Mesenchymal stem cell (in vitro differentiated cells and primary cell): Measurements from ENCODE around the gene DLL1.

ENCODE experiments used
- DNase-seq: peaks from one replicate; pipeline ENCODE4 v3.0.0-alpha.2; 2013
- H2AFZ ChIP-seq: one replicate; pipeline ENCODE4 v1.6.1; 2013; ENCODE audit warnings: low read depth, mild to moderate bottlenecking, control low read depth, inconsistent platforms, low read length, moderate library complexity
- H2AK5ac ChIP-seq: 2 replicates; pipeline ENCODE4 v1.6.1; 2013; ENCODE audit warnings: low read length, moderate library complexity, mild to moderate bottlenecking, inconsistent platforms; ENCODE audit not compliant: severe bottlenecking
- H2BK120ac ChIP-seq: one replicate; pipeline ENCODE4 v1.6.1; 2013; ENCODE audit warnings: low read depth, mild to moderate bottlenecking, inconsistent platforms, low read length, moderate library complexity
- H2BK12ac ChIP-seq, 2 experiments: one replicate each; pipeline ENCODE4 v1.6.1; 2013; ENCODE audit warnings: inconsistent platforms in 2 of 2, low read length in 2 of 2, mild to moderate bottlenecking in 2 of 2, moderate library complexity in 2 of 2, control low read depth in 1 of 2
- H2BK15ac ChIP-seq: one replicate; pipeline ENCODE4 v1.6.1; 2013; ENCODE audit warnings: mild to moderate bottlenecking, low read depth, inconsistent platforms; ENCODE audit not compliant: poor library complexity, severe bottlenecking
- H2BK5ac ChIP-seq: 2 replicates; pipeline ENCODE4 v1.6.1; 2013; ENCODE audit warnings: low read depth, mild to moderate bottlenecking, low read length, control low read depth, inconsistent platforms; ENCODE audit not compliant: poor library complexity, severe bottlenecking
- H3K14ac ChIP-seq, 2 experiments: one replicate each; pipeline ENCODE4 v1.6.1; 2013; ENCODE audit warnings: inconsistent platforms in 2 of 2, low read length in 2 of 2, control low read depth in 1 of 2, mild to moderate bottlenecking in 1 of 2, moderate library complexity in 1 of 2
- H3K18ac ChIP-seq, 2 experiments: one replicate each; pipeline ENCODE4 v1.6.1; 2013; ENCODE audit warnings: inconsistent platforms in 2 of 2, low read length in 2 of 2, control low read depth in 1 of 2, low read depth in 1 of 2, mild to moderate bottlenecking in 1 of 2
- H3K23ac ChIP-seq, 2 experiments: one replicate each; pipeline ENCODE4 v1.6.1; 2013; ENCODE audit warnings: inconsistent platforms in 2 of 2, low read length in 2 of 2, mild to moderate bottlenecking in 2 of 2, moderate library complexity in 2 of 2, control low read depth in 1 of 2
- H3K27ac ChIP-seq: 2 replicates; pipeline ENCODE4 v1.5.1; 2013; ENCODE audit warnings: mild to moderate bottlenecking, moderate library complexity, low read length, control low read depth, inconsistent platforms; ENCODE audit not compliant: poor library complexity, severe bottlenecking
- H3K27me3 ChIP-seq, 2 experiments: 2 replicates each; pipeline versions ENCODE4 v1.6.1 to v1.7.0; 2013; ENCODE audit warnings: low read length in 2 of 2, mild to moderate bottlenecking in 2 of 2, moderate library complexity in 2 of 2, control low read depth in 1 of 2, inconsistent platforms in 1 of 2; ENCODE audit not compliant: control insufficient read depth in 1 of 2, insufficient read depth in 1 of 2
- H3K36me3 ChIP-seq, 2 experiments: 2 replicates each; pipeline versions ENCODE4 v1.6.1 to v1.7.0; 2013; ENCODE audit warnings: low read length in 2 of 2, control low read depth in 1 of 2, inconsistent platforms in 1 of 2, low read depth in 1 of 2, mild to moderate bottlenecking in 1 of 2; ENCODE audit not compliant: insufficient read depth in 2 of 2, control insufficient read depth in 1 of 2
- H3K4ac ChIP-seq, 2 experiments: one replicate each; pipeline ENCODE4 v1.6.1; 2013; ENCODE audit warnings: inconsistent platforms in 2 of 2, low read length in 2 of 2, mild to moderate bottlenecking in 2 of 2, moderate library complexity in 2 of 2, control low read depth in 1 of 2, low read depth in 1 of 2
- H3K4me1 ChIP-seq: 2 replicates; pipeline ENCODE4 v1.6.1; 2013; ENCODE audit warnings: low read depth, low read length, control low read depth; ENCODE audit not compliant: control insufficient read depth, insufficient read depth
- H3K4me2 ChIP-seq: 2 replicates; pipeline ENCODE4 v1.6.1; 2013; ENCODE audit warnings: low read length, mild to moderate bottlenecking, inconsistent platforms; ENCODE audit not compliant: poor library complexity, severe bottlenecking
- H3K4me3 ChIP-seq, 2 experiments: 2 replicates each; pipeline versions ENCODE4 v1.5.1 to v1.7.0; 2013; ENCODE audit warnings: low read length in 2 of 2, mild to moderate bottlenecking in 2 of 2, control low read depth in 1 of 2, low read depth in 1 of 2; ENCODE audit not compliant: insufficient read depth in 1 of 2
- H3K79me1 ChIP-seq: replicated peaks from 2 replicates; pipeline ENCODE4 v1.6.1; 2013; ENCODE audit warnings: mild to moderate bottlenecking, control low read depth, low read length, inconsistent platforms; ENCODE audit not compliant: poor library complexity, severe bottlenecking
- H3K9ac ChIP-seq: 2 replicates; pipeline ENCODE4 v1.7.0; 2013; ENCODE audit warnings: mild to moderate bottlenecking, low read length, moderate library complexity
- H3K9me3 ChIP-seq: 2 replicates; pipeline ENCODE4 v1.7.0; 2013; ENCODE audit warnings: mild to moderate bottlenecking, low read length; ENCODE audit not compliant: control insufficient read depth
- H4K8ac ChIP-seq: one replicate; pipeline ENCODE4 v1.6.1; 2013; ENCODE audit warnings: inconsistent platforms, mild to moderate bottlenecking, low read length, moderate library complexity
- H4K91ac ChIP-seq: one replicate; pipeline ENCODE4 v1.6.1; 2013; ENCODE audit warnings: mild to moderate bottlenecking, low read length, inconsistent platforms
- WGBS: methylation state at CpG from one replicate; pipeline ENCODE4 v1.1.7; 2013; ENCODE audit warnings: mixed read lengths; 5-methylcytosine and 5-hydroxymethylcytosine counted together

Gene DLL1

GRCh38 chr6:170261643-170262488, 29.0 kb downstream of the DLL1 start:
- Histone ChIP-seq H3K18ac (no peak overlapping the region), H4K91ac (no peak overlapping the region), H3K27me3 (peaks cover 8 to 36% of the 10 kb centered on the region in 2 experiments), H2BK12ac (no peak overlapping the region), H3K4ac (no peak overlapping the region), H3K4me3 (no peak overlapping the region), H3K23ac (no peak overlapping the region), H3K79me1 (no peaks in the 10 kb centered on the region), H3K36me3 (no peaks in the 10 kb centered on the region), H2AFZ (no peak overlapping the region), H2BK120ac (no peak overlapping the region), H2BK5ac (no peak overlapping the region), H3K4me1 (no peaks in the 10 kb centered on the region), H2AK5ac (no peak overlapping the region), H3K14ac (no peak overlapping the region), H2BK15ac (no peak overlapping the region), H3K4me2 (no peak overlapping the region), H3K9ac (no peak overlapping the region), H3K27ac (no peak overlapping the region), H3K9me3 (no peaks in the 10 kb centered on the region), H4K8ac (no peak overlapping the region)
- 86% methylated on average over 32 of the region's 32 CpGs for WGBS
- no peak for DNase-seq

- Histone ChIP-seq H2AK5ac (no peak overlapping the region), H3K27ac (no peak overlapping the region), H3K4me2 (no peak overlapping the region), H3K36me3 (no peaks in the 10 kb centered on the region), H3K4ac (no peak overlapping the region), H3K27me3 (peaks cover 6 to 43% of the 10 kb centered on the region in 2 experiments), H3K79me1 (no peaks in the 10 kb centered on the region), H4K8ac (no peak overlapping the region), H3K4me3 (no peak overlapping the region), H3K18ac (no peak overlapping the region), H3K4me1 (no peaks in the 10 kb centered on the region), H3K23ac (no peak overlapping the region), H2BK5ac (no peak overlapping the region), H3K9me3 (no peaks in the 10 kb centered on the region), H2BK120ac (no peak overlapping the region), H2BK15ac (no peak overlapping the region), H3K14ac (no peak overlapping the region), H3K9ac (no peak overlapping the region), H2BK12ac (no peak overlapping the region), H2AFZ (no peak overlapping the region), H4K91ac (no peak overlapping the region)
- 86% methylated on average over 6 of the region's 7 CpGs for WGBS
- DNase-seq: no peak
Measured at GRCh38 chr6:170260686-170261085, 30.2 kb downstream of the DLL1 start.

DNA sequence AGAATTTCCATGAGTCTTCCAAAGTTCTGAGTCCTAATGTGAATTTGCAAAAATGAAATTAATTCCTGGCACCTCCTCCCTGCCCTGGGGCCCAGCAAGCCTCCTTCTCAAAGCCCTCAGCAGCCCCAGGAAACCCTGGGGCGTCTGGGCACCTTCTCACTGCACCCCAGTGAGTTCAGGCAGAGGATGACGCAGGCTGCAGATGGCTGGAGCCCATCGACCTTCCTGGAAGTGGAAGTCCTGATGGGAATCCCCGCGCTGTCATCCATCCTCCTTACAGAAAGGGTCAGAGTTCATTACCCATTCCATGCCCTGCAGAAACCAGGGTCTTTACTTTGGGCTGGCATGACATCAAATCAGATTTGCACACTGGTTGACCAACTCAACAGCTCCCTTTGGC, 31.6 kb downstream of the DLL1 start:
- Histone ChIP-seq H2BK15ac (no peak overlapping the region), H2BK12ac (no peak overlapping the region), H3K4ac (no peak overlapping the region), H2BK5ac (no peak overlapping the region), H4K8ac (no peak overlapping the region), H4K91ac (no peak overlapping the region), H2BK120ac (no peak overlapping the region), H3K36me3 (no peaks in the 10 kb centered on the region), H3K27ac (no peak overlapping the region), H3K9me3 (no peaks in the 10 kb centered on the region), H2AFZ (no peak overlapping the region), H3K14ac (no peak overlapping the region), H3K18ac (no peak overlapping the region), H3K9ac (no peak overlapping the region), H2AK5ac (no peak overlapping the region), H3K27me3 (peaks cover 8 to 43% of the 10 kb centered on the region in 2 experiments), H3K4me1 (peaks cover 3% of the 10 kb centered on the region), H3K4me3 (no peak overlapping the region), H3K4me2 (no peak overlapping the region), H3K79me1 (no peaks in the 10 kb centered on the region), H3K23ac (no peak overlapping the region)
- 73% methylated on average over 5 of the region's 5 CpGs for WGBS
- no peak for DNase-seq

DNA sequence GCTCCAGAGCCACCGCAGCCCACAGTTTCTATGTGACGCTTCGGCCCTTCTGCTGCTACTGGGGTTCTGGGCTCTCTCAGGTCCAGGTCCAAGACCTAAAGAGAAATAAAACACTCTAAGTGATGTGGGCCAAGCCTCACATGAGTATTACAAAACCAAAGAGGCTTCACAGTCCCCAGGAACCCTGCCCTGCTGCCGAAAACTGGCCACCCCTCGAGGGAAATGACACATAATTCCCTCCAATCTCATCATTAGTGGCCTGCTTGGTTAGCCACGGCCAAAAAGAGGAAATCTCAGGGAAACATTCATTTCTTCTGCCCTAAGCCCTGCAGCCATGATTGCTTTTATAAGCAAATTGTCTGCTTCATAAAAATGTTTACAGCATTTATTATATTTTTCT, 32.5 kb downstream of the DLL1 start:
- WGBS: 91% methylated on average over 6 of the region's 6 CpGs
- H2BK15ac ChIP-seq: no peak overlapping the region
- H3K18ac ChIP-seq: no peak overlapping the region
- H3K79me1 ChIP-seq: no peaks in the 10 kb centered on the region
- no peaks in the 10 kb centered on the region for H3K36me3 ChIP-seq
- peaks cover 3% of the 10 kb centered on the region for H3K4me1 ChIP-seq
- no peak overlapping the region for H4K8ac ChIP-seq
- DNase-seq: no peak
- no peak overlapping the region for H3K9ac ChIP-seq
- no peak overlapping the region for H3K23ac ChIP-seq
- no peak overlapping the region for H2AK5ac ChIP-seq
- H2BK120ac ChIP-seq: no peak overlapping the region
- H3K9me3 ChIP-seq: no peaks in the 10 kb centered on the region
- H3K4me3 ChIP-seq: no peak overlapping the region
- H4K91ac ChIP-seq: no peak overlapping the region
- no peak overlapping the region for H2BK5ac ChIP-seq
- peaks cover 16 to 43% of the 10 kb centered on the region in 2 experiments for H3K27me3 ChIP-seq
- H3K4ac ChIP-seq: no peak overlapping the region
- H3K27ac ChIP-seq: no peak overlapping the region
- H2AFZ ChIP-seq: no peak overlapping the region
- no peak overlapping the region for H3K14ac ChIP-seq
- H3K4me2 ChIP-seq: no peak overlapping the region
- no peak overlapping the region for H2BK12ac ChIP-seq
